NOMO-1 (cell line): Measurements from ENCODE around the gene NAGPA.

Source experiments
- DNase-seq, 2 experiments: peaks; one replicate each; lab custom pipeline; 2025; ENCODE audit not compliant: unreplicated experiment in 2 of 2; lab: John Stamatoyannopoulos, UW

Gene NAGPA

GRCh38 chr16:4979164-4979563 lies 54.6 kb downstream of the NAGPA start:
- no peak for DNase-seq

DNA sequence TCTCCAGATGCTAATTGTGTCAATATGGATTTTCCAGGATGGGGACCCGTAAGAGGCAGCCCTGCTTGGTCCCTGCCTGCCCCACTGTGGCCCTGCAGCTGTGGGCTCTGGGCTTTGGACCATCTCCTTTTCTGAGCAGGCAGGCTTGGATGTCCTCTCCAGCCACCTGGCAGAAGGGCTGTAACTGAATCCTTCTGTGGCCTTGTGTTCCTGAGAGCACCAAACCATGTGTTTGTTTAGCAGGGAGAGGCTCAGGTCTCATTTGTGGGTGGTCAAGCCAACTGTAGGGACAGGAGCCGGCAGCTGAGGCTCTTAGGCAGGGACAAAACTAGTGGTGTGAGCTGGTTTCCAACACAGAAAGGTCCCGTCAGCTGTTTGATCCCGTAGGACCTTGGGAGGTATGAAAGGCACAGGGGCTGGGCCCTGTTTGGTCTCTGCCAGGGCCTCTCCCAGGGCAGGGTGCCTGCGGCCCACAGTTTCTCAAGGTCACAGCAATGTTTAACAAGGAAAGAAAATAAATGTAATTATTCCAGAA lies 57.1 kb downstream of the NAGPA start:
- DNase-seq = no peak

GRCh38 chr16:4976079-4976478 lies 57.7 kb downstream of the NAGPA start:
- DNase-seq = peak; percentile 58 to 95
